Measurements from ENCODE around the gene RETREG1.
"Not testable (repeated sequence)": the region's sequence is repeated elsewhere in the genome, so short reads cannot be mapped to it uniquely, and the experiment has no call there.

The RETREG1 gene

GRCh38 chr5:16453609-16454008 lies 163.2 kb downstream of the RETREG1 start:
- DNase-seq (ENCODE audit: low spot score), result no peak

GRCh38 chr5:16450163-16450562 lies 166.6 kb downstream of the RETREG1 start:
- no peak for DNase-seq (ENCODE audit: low spot score)

GRCh38 chr5:16446993-16447392 lies 169.8 kb downstream of the RETREG1 start:
- DNase-seq (ENCODE audit: low spot score), result no peak

GRCh38 chr5:16437977-16438376 lies 178.8 kb downstream of the RETREG1 start:
- DNase-seq (ENCODE audit: low spot score), result no peak

- DNase-seq (ENCODE audit: low spot score), result not testable (repeated sequence)
Measured at GRCh38 chr5:16436065-16436682, 180.6 kb downstream of the RETREG1 start.

- no peak for DNase-seq (ENCODE audit: low spot score)
Measured at GRCh38 chr5:16431490-16431889, 185.3 kb downstream of the RETREG1 start.

GRCh38 chr5:16430349-16431089 lies 186.3 kb downstream of the RETREG1 start:
- no peak for DNase-seq (ENCODE audit: low spot score)

GRCh38 chr5:16428359-16428758 lies 188.4 kb downstream of the RETREG1 start:
- DNase-seq (ENCODE audit: low spot score), result no peak

- DNase-seq (ENCODE audit: low spot score), result no peak
Measured at GRCh38 chr5:16427587-16427986, 189.2 kb downstream of the RETREG1 start.

Measured in CD4-positive, alpha-beta T cell treated with Interleukin-15 for 4 hours (primary cell).